Activated CD8-positive, alpha-beta T cell treated with anti-CD3 and anti-CD28 coated beads for 36 hours (primary cell): ENCODE data around the gene SUSD1. TPM values are rescaled to one million over a fixed set of nuclear protein-coding genes. Genes with fewer than 3 reads are reported as not detected.
"Not testable (repeated sequence)": the region's sequence is repeated elsewhere in the genome, so short reads cannot be mapped to it uniquely, and the experiment has no call there.

ENCODE experiments used
- ATAC-seq: fragments of 200-7000 bp; cut with Tn5 transposase; one replicate; pipeline ENCODE4 v1.10.0; 2021; ENCODE audit warnings: mild to moderate bottlenecking, moderate library complexity
- CTCF ChIA-PET: fragments of 350-600 bp; sonication (Branson Sonifier 250); formaldehyde crosslinking; loops from one replicate; lab custom pipeline; 2021; ENCODE audit warnings: antibody characterized with exemption; lab: Charles Lee
- POLR2A ChIA-PET: fragments of 350-600 bp; sonication (Branson Sonifier 250); formaldehyde crosslinking; loops from one replicate; lab custom pipeline; 2021; ENCODE audit warnings: antibody characterized with exemption; lab: Charles Lee
- DNase-seq: peaks from one replicate; pipeline ENCODE4 v3.0.0-alpha.2; 2020
- H3K27ac Mint-ChIP-seq: one replicate; pipeline ENCODE4 v1.8.0; 2021; ENCODE audit warnings: mild to moderate bottlenecking, mixed read lengths
- H3K27me3 Mint-ChIP-seq: one replicate; pipeline ENCODE4 v1.8.0; 2021; ENCODE audit warnings: mixed read lengths
- H3K36me3 Mint-ChIP-seq: one replicate; pipeline ENCODE4 v1.8.0; 2021; ENCODE audit warnings: low read depth, mixed read lengths
- H3K4me1 Mint-ChIP-seq: one replicate; pipeline ENCODE4 v1.8.0; 2021; ENCODE audit warnings: low read depth, mixed read lengths
- H3K4me3 Mint-ChIP-seq: one replicate; pipeline ENCODE4 v1.8.0; 2021; ENCODE audit warnings: mild to moderate bottlenecking, moderate library complexity, mixed read lengths
- H3K9me3 Mint-ChIP-seq: one replicate; pipeline ENCODE4 v1.8.0; 2021; ENCODE audit warnings: mixed read lengths
- CTCF ChIP-seq: fragments of 200-600 bp; IDR thresholded peaks from one replicate; pipeline ENCODE4 v1.8.0; 2022; ENCODE audit warnings: antibody characterized with exemption, mild to moderate bottlenecking
- intact Hi-C: fragments of 100-400 bp; cut with micrococcal nuclease; formaldehyde crosslinking; loops from one replicate; pipeline ENCODE4 v1.10.0; 2022
- total RNA-seq, 2 experiments: library from RNA; stranded (reverse); gene quantifications; one replicate each; pipeline ENCODE4 v1.2.3, GENCODE V29; 2021

The SUSD1 gene
- total RNA-seq, 2 experiments from 2014 or later = 3.0 to 3.6 TPM

DNA sequence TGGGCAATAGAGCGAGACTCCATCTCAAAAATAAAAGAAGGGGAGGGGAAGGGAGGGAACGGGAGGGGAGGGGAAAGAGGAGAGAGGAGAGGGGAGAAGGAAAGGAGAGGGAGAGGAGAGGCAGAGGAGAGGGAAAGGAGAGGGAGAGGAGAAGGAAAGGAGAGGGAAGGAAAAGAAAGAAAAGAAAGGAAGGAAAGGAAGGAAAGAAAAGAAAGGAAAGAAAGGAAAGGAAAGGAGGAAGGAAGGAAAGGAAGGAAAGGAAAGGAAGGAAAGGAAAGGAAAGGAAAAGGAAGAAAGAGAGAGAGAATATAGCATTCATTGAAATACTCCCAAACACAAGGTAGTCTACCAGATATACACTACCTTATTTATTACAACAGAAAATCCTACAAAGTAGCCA, 44.8 kb downstream of the SUSD1 start:
- no peak for TF ChIP-seq CTCF
- ATAC-seq (no peak), DNase-seq (no peak)
- H3K4me1 Mint-ChIP-seq = no peaks in the 10 kb centered on the region
- H3K36me3 Mint-ChIP-seq = peaks cover 4% of the 10 kb centered on the region
- ChIA-PET CTCF (interaction anchor here (1.0 to 1.2 kb wide), 2 partner anchors 17 to 32 kb away, joined by 3 read pairs; no protein-coding TSS in a partner anchor), POLR2A (no interaction called here)
- intact Hi-C loops = no loop called here
- H3K27ac Mint-ChIP-seq = no peak overlapping the region
- H3K4me3 Mint-ChIP-seq = no peak overlapping the region
- H3K9me3 Mint-ChIP-seq = no peaks in the 10 kb centered on the region
- H3K27me3 Mint-ChIP-seq = no peaks in the 10 kb centered on the region

DNA sequence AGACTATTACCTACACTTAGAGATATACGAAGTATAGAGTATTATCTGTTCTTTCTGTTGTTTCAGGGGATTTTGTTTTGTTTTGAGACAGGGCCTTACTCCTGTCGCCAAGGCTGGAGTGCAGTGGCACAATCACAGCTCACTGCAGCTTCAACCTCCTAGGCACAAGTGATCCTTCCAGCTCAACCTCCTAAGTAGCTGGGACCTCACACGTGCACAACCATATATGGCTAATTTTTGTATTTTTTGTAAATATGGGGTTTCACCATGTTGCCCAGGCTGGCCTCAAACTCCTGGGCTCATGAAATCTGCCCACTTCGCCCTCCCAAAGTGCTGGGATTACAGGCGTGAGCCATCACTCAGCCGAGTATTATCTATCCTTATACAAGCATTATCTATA, 45.9 kb downstream of the SUSD1 start:
- peaks cover 4% of the 10 kb centered on the region for H3K36me3 Mint-ChIP-seq
- intact Hi-C loops = no loop called here
- no peak for TF ChIP-seq CTCF
- H3K27ac Mint-ChIP-seq = no peak overlapping the region
- H3K4me3 Mint-ChIP-seq = no peak overlapping the region
- no peaks in the 10 kb centered on the region for H3K4me1 Mint-ChIP-seq
- POLR2A ChIA-PET = no interaction called here
- CTCF ChIA-PET = no interaction called here
- DNase-seq = no peak
- no peaks in the 10 kb centered on the region for H3K27me3 Mint-ChIP-seq
- no peaks in the 10 kb centered on the region for H3K9me3 Mint-ChIP-seq
- no peak for ATAC-seq

DNA sequence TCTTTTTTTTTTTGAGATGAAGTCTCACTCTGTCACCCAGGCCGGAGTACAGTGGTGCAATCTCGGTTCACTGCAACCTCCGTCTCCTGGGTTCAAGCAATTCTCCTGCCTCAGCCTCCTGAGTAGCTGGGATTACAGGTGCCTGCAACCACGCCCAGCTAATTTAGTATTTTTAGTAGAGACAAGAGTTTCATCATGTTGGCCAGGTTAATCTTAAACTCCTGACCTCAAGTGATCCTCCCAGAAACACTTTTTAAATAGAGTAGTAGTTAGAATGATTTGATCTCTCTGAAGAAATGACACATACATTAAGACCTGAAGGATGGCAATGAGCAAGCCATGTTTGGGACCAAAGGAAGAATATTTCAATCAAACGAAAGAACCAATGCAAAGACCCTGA, 46.7 kb downstream of the SUSD1 start:
- DNase-seq, ATAC-seq, H3K36me3 Mint-ChIP-seq, CTCF ChIA-PET, intact Hi-C loops, POLR2A ChIA-PET, H3K4me1 Mint-ChIP-seq, H3K27me3 Mint-ChIP-seq, H3K27ac Mint-ChIP-seq, H3K4me3 Mint-ChIP-seq, H3K9me3 Mint-ChIP-seq: not testable (repeated sequence)

GRCh38 chr9:112127281-112127680, 47.8 kb downstream of the SUSD1 start:
- no peaks in the 10 kb centered on the region for H3K9me3 Mint-ChIP-seq

DNA sequence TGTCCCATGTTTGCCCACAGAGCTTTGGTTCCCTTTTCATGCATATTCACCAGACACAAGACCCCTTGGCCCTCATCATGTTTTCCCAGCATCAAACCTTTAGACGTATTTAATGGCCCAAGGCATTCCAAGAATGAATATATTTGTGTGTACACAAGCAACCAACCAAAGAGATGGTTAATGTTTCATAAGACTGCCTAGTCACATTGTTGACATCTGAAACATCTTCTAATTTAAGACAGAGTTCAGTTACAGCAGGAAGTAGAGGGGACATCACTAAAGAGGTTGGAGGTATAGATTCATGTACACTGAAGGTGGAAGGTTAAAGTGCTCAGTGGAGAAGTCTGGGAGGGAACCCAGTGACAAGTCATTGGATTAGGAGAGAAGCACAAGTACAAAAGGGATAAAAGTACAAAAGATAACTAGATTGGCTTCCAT, 49.1 kb downstream of the SUSD1 start:
- H3K27me3 Mint-ChIP-seq = no peaks in the 10 kb centered on the region
- H3K9me3 Mint-ChIP-seq = no peaks in the 10 kb centered on the region
- ATAC-seq = no peak
- intact Hi-C loops = no loop called here
- DNase-seq = no peak
- H3K4me3 Mint-ChIP-seq = no peak overlapping the region
- CTCF ChIA-PET = no interaction called here
- H3K36me3 Mint-ChIP-seq = peaks cover 7% of the 10 kb centered on the region
- H3K27ac Mint-ChIP-seq = no peak overlapping the region
- H3K4me1 Mint-ChIP-seq = peaks cover 7% of the 10 kb centered on the region
- TF ChIP-seq CTCF = no peak
- POLR2A ChIA-PET = no interaction called here

More at GRCh38 chr9:112127281-112127680, 47.8 kb downstream of the SUSD1 start:
- H3K27me3 Mint-ChIP-seq = no peaks in the 10 kb centered on the region
- intact Hi-C loops = no loop called here
- H3K36me3 Mint-ChIP-seq = peaks cover 7% of the 10 kb centered on the region
- ATAC-seq (no peak), DNase-seq (no peak)
- CTCF ChIA-PET = no interaction called here
- no peaks in the 10 kb centered on the region for H3K4me1 Mint-ChIP-seq
- no peak overlapping the region for H3K4me3 Mint-ChIP-seq
- no peak overlapping the region for H3K27ac Mint-ChIP-seq
- TF ChIP-seq CTCF = no peak
- POLR2A ChIA-PET = no interaction called here

- Mint-ChIP-seq H3K4me1 (peaks cover 7% of the 10 kb centered on the region), H3K36me3 (peaks cover 7% of the 10 kb centered on the region), H3K4me3 (no peak overlapping the region), H3K9me3 (no peaks in the 10 kb centered on the region), H3K27me3 (no peaks in the 10 kb centered on the region), H3K27ac (no peak overlapping the region)
- no peak for TF ChIP-seq CTCF
- CTCF ChIA-PET = no interaction called here
- DNase-seq = no peak
- intact Hi-C loops = no loop called here
- POLR2A ChIA-PET = no interaction called here
- ATAC-seq = no peak
Measured at GRCh38 chr9:112124156-112124555, 50.9 kb downstream of the SUSD1 start.
